Measurements from ENCODE around the gene DBNDD2.

Gene DBNDD2

GRCh38 chr20:45452772-45453691 lies 44.9 kb downstream of the DBNDD2 start:
- no peak for DNase-seq

- no peak for DNase-seq
These were observed 48.5 kb downstream of the DBNDD2 start for GRCh38 chr20:45456632-45457031.

DNA sequence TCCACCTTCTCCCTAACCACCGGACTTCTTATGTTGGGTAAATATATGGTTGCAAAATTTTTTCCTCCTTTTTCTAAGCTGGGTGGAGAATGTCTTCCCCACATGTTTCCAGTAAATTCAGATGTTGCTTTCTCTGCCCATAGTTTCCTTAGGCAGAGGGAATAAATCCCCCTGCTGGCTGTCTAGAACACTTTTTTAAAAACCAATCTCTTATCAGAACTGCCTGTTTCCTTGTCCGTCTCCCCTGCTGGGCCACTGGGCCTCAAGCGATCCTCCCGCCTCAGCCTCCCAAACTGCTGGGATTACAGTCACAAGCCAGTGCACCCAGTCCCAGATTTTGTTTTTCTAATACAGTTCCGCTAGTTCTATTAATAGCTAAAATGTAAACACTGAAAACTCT lies 51.5 kb downstream of the DBNDD2 start:
- no peak for DNase-seq
